ELR (cell line): ENCODE results near the gene SQSTM1.
"Not testable (repeated sequence)": the region's sequence is repeated elsewhere in the genome, so short reads cannot be mapped to it uniquely, and the experiment has no call there.

Experiments used
- DNase-seq: peaks from one replicate; pipeline ENCODE4 v3.0.0-alpha.2; 2015; ENCODE audit warnings: low read depth

Gene SQSTM1

GRCh38 chr5:179820483-179821297 lies at the start of gene SQSTM1:
Gene SQSTM1, plus strand, starts transcription at chr5:179820905. Its CDS starts 32 bp downstream, at chr5:179820937.
- DNase-seq: peak; percentile 81

- DNase-seq: no peak
Observed at GRCh38 chr5:179771311-179771895, 49.3 kb upstream of the SQSTM1 start.

- no peak for DNase-seq
Observed at GRCh38 chr5:179772351-179772750, 48.4 kb upstream of the SQSTM1 start.

GRCh38 chr5:179773686-179774040 lies 47.0 kb upstream of the SQSTM1 start:
- no peak for DNase-seq

- no peak for DNase-seq
Observed at GRCh38 chr5:179774442-179774841, 46.3 kb upstream of the SQSTM1 start.

- DNase-seq: no peak
Observed at GRCh38 chr5:179776411-179776938, 44.2 kb upstream of the SQSTM1 start.

- no peak for DNase-seq
Observed at GRCh38 chr5:179777456-179777855, 43.2 kb upstream of the SQSTM1 start.

- DNase-seq: no peak
Observed at GRCh38 chr5:179777909-179778308, 42.8 kb upstream of the SQSTM1 start.

- no peak for DNase-seq
Observed at GRCh38 chr5:179778591-179778990, 42.1 kb upstream of the SQSTM1 start.

GRCh38 chr5:179779826-179780225 lies 40.9 kb upstream of the SQSTM1 start:
- no peak for DNase-seq

- DNase-seq: no peak
Observed at GRCh38 chr5:179780362-179780761, 40.3 kb upstream of the SQSTM1 start.

- DNase-seq: no peak
Observed at GRCh38 chr5:179781846-179782245, 38.9 kb upstream of the SQSTM1 start.

GRCh38 chr5:179783128-179783527 lies 37.6 kb upstream of the SQSTM1 start:
- DNase-seq: no peak

- no peak for DNase-seq
Observed at GRCh38 chr5:179786861-179787260, 33.8 kb upstream of the SQSTM1 start.

- no peak for DNase-seq
Observed at GRCh38 chr5:179788193-179788854, 32.4 kb upstream of the SQSTM1 start.

- not testable (repeated sequence) for DNase-seq
Observed at GRCh38 chr5:179789278-179789677, 31.4 kb upstream of the SQSTM1 start.

GRCh38 chr5:179791881-179792611 lies 28.7 kb upstream of the SQSTM1 start:
- DNase-seq: no peak

- DNase-seq: no peak
Observed at GRCh38 chr5:179792612-179793467, 27.9 kb upstream of the SQSTM1 start.

GRCh38 chr5:179793468-179794139 lies 27.1 kb upstream of the SQSTM1 start, which contains the start of gene LTC4S:
Gene LTC4S, plus strand, starts transcription at chr5:179793986. Its CDS starts 95 bp downstream, at chr5:179794081.
- DNase-seq: no peak

- DNase-seq: no peak
Observed at GRCh38 chr5:179794171-179794570, 26.5 kb upstream of the SQSTM1 start.

GRCh38 chr5:179794575-179794974 lies 26.1 kb upstream of the SQSTM1 start:
- no peak for DNase-seq
